ENCODE results near the gene SPAG9. TPM values are rescaled to one million over a fixed set of nuclear protein-coding genes. Genes with fewer than 3 reads are reported as not detected.

The SPAG9 gene
- total and polyA plus RNA-seq, 2 experiments from 2014 or later: 13.7 to 45.0 TPM

DNA sequence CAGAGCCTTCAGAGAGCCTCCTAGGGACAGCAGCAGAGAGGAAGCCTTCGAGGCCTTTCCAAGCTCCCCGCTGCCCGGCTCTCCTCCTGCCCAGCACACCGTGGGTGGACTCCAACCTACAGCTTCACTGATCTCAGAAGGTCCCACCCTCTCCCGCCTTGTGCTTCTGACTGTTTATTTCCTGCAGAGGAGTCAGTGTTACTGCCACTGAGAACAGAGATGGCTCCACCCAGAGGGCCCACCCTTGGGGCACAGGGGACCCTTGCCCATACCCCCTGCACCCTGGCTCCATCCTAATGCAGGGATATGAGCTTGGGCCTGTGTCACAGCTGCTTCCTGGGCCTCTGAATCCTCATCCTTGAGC, 201.8 kb downstream of the SPAG9 start (continued):
- TF ChIP-seq EZH2 (IDR thresholded peaks at IDR 0.05; ENCODE audit: low read depth, unreplicated experiment) (no peak), JUNB (IDR thresholded peaks at IDR 0.05; ENCODE audit: unreplicated experiment) (no peak), ZNF114 (CRISPR knock-in tag; IDR thresholded peaks at IDR 0.05) (no peak), EZH2phosphoT487 (IDR thresholded peaks at IDR 0.05; ENCODE audit: unreplicated experiment) (no peak), CREB1 (CRISPR knock-in tag; IDR thresholded peaks at IDR 0.05; ENCODE audit: low read depth) (no peak)
- TF ChIP-seq, protein P1, sequence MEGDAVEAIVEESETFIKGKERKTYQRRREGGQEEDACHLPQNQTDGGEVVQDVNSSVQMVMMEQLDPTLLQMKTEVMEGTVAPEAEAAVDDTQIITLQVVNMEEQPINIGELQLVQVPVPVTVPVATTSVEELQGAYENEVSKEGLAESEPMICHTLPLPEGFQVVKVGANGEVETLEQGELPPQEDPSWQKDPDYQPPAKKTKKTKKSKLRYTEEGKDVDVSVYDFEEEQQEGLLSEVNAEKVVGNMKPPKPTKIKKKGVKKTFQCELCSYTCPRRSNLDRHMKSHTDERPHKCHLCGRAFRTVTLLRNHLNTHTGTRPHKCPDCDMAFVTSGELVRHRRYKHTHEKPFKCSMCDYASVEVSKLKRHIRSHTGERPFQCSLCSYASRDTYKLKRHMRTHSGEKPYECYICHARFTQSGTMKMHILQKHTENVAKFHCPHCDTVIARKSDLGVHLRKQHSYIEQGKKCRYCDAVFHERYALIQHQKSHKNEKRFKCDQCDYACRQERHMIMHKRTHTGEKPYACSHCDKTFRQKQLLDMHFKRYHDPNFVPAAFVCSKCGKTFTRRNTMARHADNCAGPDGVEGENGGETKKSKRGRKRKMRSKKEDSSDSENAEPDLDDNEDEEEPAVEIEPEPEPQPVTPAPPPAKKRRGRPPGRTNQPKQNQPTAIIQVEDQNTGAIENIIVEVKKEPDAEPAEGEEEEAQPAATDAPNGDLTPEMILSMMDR (conservative IDR thresholded peaks at IDR 0.05; ENCODE audit: low read depth in 2 of 2): no peak

DNA sequence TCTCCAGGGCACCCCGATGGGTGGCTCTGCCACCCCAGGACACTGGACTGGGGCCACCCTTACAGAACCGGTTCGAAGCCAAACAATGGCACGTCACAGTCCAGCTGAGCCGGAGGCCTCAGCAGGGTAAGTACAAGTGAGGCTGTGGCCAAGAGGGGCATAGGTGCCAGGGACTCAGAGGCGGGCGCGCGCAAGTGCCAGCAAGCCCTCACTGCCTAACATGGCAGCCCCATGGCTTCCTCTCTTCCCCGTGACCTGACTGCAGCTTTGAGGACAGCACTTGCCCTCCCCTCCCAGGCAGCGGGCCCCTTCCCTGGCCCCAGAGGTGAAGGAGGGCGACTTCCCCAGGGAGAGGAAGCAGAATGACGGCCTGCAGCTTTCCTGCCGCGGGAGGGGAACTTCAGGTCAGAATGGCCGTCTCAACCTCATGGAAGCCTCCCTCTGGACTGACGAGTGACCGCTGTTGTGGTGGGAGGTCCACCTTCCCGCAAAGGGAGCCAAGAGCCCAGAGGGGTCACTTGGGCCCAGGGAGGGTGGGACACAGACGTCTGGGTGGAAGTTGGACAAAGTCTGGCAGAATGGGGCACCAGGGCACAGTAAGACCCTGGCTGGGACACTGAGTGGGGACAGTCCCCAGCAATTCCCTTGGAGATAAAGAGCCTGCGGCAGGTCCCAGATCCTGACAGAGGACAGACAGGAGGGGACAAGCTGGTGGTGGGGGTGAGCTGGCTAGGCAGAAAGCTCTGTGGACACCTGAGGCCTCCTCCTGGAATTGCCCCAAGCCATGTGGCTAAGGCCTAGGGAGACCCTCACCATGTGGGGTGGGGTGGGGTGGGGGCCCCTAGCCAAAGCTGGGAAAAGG, 202.4 kb downstream of the SPAG9 start:
- H3K27ac ChIP-seq (ENCODE audit: low read depth): no peak overlapping the region
- peaks cover 18% of the 10 kb centered on the region for H3K27me3 Mint-ChIP-seq (ENCODE audit: insufficient read depth, low read depth, poor library complexity)
- no peaks in the 10 kb centered on the region for H3F3A ChIP-seq (replicated peaks; ENCODE audit: low read depth)
- no peaks in the 10 kb centered on the region for H3K79me2 ChIP-seq (replicated peaks; ENCODE audit: insufficient read depth)
- 0 out of 2 replicates have a peak overlapping the region, but pooled peaks have one; percentile 52 for H2AFZ ChIP-seq
- H3K36me3 ChIP-seq (ENCODE audit: insufficient read depth): no peaks in the 10 kb centered on the region
- H3K4me2 ChIP-seq: no peak overlapping the region
- peaks cover 14% of the 10 kb centered on the region for H3K4me1 ChIP-seq (ENCODE audit: insufficient read depth)
- no peak overlapping the region for H3K4me3 ChIP-seq
- no peaks in the 10 kb centered on the region for H3K27me3 ChIP-seq (ENCODE audit: insufficient read depth)
- no peaks in the 10 kb centered on the region for H3K36me3 Mint-ChIP-seq (ENCODE audit: low read depth)
- no peak overlapping the region for H3K27ac Mint-ChIP-seq
- DNase-seq (ENCODE audit: low spot score) (no peak), ATAC-seq (no peak)
- no peaks in the 10 kb centered on the region for H4K20me1 ChIP-seq (replicated peaks; ENCODE audit: insufficient read depth)
- no peaks in the 10 kb centered on the region for H3K9me2 ChIP-seq (ENCODE audit: insufficient read depth)
- no peak overlapping the region for H3K4me3 Mint-ChIP-seq
- no peaks in the 10 kb centered on the region for H3K9me3 Mint-ChIP-seq
- H3K4me1 Mint-ChIP-seq: peaks cover 57% of the 10 kb centered on the region
- no peak for TF ChIP-seq NANOG (IDR thresholded peaks at IDR 0.05; ENCODE audit: borderline replicate concordance)
- no peak for TF ChIP-seq JUNB (IDR thresholded peaks at IDR 0.05; ENCODE audit: unreplicated experiment)
- TF ChIP-seq CREB1 (CRISPR knock-in tag; IDR thresholded peaks at IDR 0.05; ENCODE audit: low read depth): no peak
- no peak for TF ChIP-seq EZH2 (IDR thresholded peaks at IDR 0.05; ENCODE audit: low read depth, unreplicated experiment)
- no peak for TF ChIP-seq POLR2AphosphoS5 (IDR thresholded peaks at IDR 0.05; ENCODE audit: low read depth)
- no peak for TF ChIP-seq ZNF331 (CRISPR knock-in tag; IDR thresholded peaks at IDR 0.05; ENCODE audit: low read depth)
- TF ChIP-seq, protein P2, sequence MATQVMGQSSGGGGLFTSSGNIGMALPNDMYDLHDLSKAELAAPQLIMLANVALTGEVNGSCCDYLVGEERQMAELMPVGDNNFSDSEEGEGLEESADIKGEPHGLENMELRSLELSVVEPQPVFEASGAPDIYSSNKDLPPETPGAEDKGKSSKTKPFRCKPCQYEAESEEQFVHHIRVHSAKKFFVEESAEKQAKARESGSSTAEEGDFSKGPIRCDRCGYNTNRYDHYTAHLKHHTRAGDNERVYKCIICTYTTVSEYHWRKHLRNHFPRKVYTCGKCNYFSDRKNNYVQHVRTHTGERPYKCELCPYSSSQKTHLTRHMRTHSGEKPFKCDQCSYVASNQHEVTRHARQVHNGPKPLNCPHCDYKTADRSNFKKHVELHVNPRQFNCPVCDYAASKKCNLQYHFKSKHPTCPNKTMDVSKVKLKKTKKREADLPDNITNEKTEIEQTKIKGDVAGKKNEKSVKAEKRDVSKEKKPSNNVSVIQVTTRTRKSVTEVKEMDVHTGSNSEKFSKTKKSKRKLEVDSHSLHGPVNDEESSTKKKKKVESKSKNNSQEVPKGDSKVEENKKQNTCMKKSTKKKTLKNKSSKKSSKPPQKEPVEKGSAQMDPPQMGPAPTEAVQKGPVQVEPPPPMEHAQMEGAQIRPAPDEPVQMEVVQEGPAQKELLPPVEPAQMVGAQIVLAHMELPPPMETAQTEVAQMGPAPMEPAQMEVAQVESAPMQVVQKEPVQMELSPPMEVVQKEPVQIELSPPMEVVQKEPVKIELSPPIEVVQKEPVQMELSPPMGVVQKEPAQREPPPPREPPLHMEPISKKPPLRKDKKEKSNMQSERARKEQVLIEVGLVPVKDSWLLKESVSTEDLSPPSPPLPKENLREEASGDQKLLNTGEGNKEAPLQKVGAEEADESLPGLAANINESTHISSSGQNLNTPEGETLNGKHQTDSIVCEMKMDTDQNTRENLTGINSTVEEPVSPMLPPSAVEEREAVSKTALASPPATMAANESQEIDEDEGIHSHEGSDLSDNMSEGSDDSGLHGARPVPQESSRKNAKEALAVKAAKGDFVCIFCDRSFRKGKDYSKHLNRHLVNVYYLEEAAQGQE (IDR thresholded peaks at IDR 0.05; ENCODE audit: unreplicated experiment): no peak
- no peak for TF ChIP-seq EZH2phosphoT487 (IDR thresholded peaks at IDR 0.05; ENCODE audit: unreplicated experiment)
- TF ChIP-seq, protein P3, sequence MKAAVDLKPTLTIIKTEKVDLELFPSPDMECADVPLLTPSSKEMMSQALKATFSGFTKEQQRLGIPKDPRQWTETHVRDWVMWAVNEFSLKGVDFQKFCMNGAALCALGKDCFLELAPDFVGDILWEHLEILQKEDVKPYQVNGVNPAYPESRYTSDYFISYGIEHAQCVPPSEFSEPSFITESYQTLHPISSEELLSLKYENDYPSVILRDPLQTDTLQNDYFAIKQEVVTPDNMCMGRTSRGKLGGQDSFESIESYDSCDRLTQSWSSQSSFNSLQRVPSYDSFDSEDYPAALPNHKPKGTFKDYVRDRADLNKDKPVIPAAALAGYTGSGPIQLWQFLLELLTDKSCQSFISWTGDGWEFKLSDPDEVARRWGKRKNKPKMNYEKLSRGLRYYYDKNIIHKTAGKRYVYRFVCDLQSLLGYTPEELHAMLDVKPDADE (IDR thresholded peaks at IDR 0.05): no peak
- TF ChIP-seq STAT1 (IDR thresholded peaks at IDR 0.05; ENCODE audit: unreplicated experiment): no peak
- TF ChIP-seq, protein P1 (conservative IDR thresholded peaks at IDR 0.05; ENCODE audit: low read depth in 2 of 2): no peak
- no peak for TF ChIP-seq ZNF114 (CRISPR knock-in tag; IDR thresholded peaks at IDR 0.05)
